Panc1 (cell line): ENCODE data around the gene ARFRP1. TPM values are rescaled to one million over a fixed set of nuclear protein-coding genes. Genes with fewer than 3 reads are reported as not detected.

ENCODE experiments used
- ATAC-seq: fragments of 200-7000 bp; cut with Tn5 transposase; 2 replicates; pipeline ENCODE4 v1.9.1; 2020; ENCODE audit warnings: mild to moderate bottlenecking, moderate library complexity
- BruUV-seq: library from RNA; stranded (reverse); fragments of 400-500 nt; replicated peaks from 2 replicates; lab custom pipeline; 2021; lab: Mats Ljungman, UMichigan
- CTCF ChIA-PET: fragments of 300-600 bp; sonication (Branson Sonifier 250); formaldehyde crosslinking; loops from one replicate; lab custom pipeline; 2022; ENCODE audit warnings: antibody characterized with exemption; lab: Charles Lee
- POLR2A ChIA-PET: fragments of 300-600 bp; sonication (Branson Sonifier 250); formaldehyde crosslinking; loops from one replicate; lab custom pipeline; 2022; ENCODE audit warnings: antibody characterized with exemption; lab: Charles Lee
- DNase-seq: peaks from one replicate; pipeline ENCODE4 v3.0.0-alpha.2; 2010; ENCODE audit warnings: low read depth, low spot score
- H3K27ac ChIP-seq: 2 replicates; pipeline ENCODE4 v1.5.1; 2011; ENCODE audit warnings: mild to moderate bottlenecking, low read length, inconsistent platforms
- H3K27me3 ChIP-seq: fragments of 200-500 bp; sonication (Bioruptor generic); 2 replicates; pipeline ENCODE4 v1.6.0; 2014; ENCODE audit warnings: low read length, inconsistent platforms; ENCODE audit not compliant: control insufficient read depth, insufficient read depth
- H3K36me3 ChIP-seq: fragments of 200-500 bp; sonication (Bioruptor generic); 2 replicates; pipeline ENCODE4 v1.5.1; 2014; ENCODE audit warnings: inconsistent platforms, mild to moderate bottlenecking, low read length, moderate library complexity; ENCODE audit not compliant: control insufficient read depth, insufficient read depth
- H3K4me1 ChIP-seq: 2 replicates; pipeline ENCODE4 v1.5.1; 2011; ENCODE audit warnings: inconsistent platforms, mild to moderate bottlenecking, low read length, moderate library complexity; ENCODE audit not compliant: control insufficient read depth, insufficient read depth
- H3K4me3 ChIP-seq, 2 experiments: 2 replicates each; pipeline ENCODE4 v1.5.1; 2011 to 2012; ENCODE audit warnings: low read depth in 2 of 2, low read length in 2 of 2, mild to moderate bottlenecking in 2 of 2, inconsistent platforms in 1 of 2, moderate library complexity in 1 of 2
- H3K9me3 ChIP-seq: fragments of 200-500 bp; sonication (Bioruptor generic); 2 replicates; pipeline ENCODE4 v1.5.1; 2014; ENCODE audit warnings: low read depth, mild to moderate bottlenecking, inconsistent platforms, low read length, moderate library complexity; ENCODE audit not compliant: control insufficient read depth, insufficient read depth
- CTCF ChIP-seq: fragments of 450-650 bp; IDR thresholded peaks from 2 replicates; pipeline ENCODE4 v1.5.1; 2017; ENCODE audit warnings: mild to moderate bottlenecking
- POLR2AphosphoS5 ChIP-seq: IDR thresholded peaks from 2 replicates; pipeline ENCODE4 v1.6.1; 2012; ENCODE audit warnings: mild to moderate bottlenecking, low read depth, low read length, moderate library complexity
- REST ChIP-seq, 2 experiments: IDR thresholded peaks; 2 replicates each; pipeline ENCODE4 v1.6.1; 2011 to 2012; ENCODE audit warnings: low read depth in 2 of 2, control low read depth in 1 of 2, low read length in 1 of 2, mild to moderate bottlenecking in 1 of 2, moderate library complexity in 1 of 2; ENCODE audit not compliant: insufficient read depth in 1 of 2
- SIN3A ChIP-seq: IDR thresholded peaks from 2 replicates; pipeline ENCODE4 v1.6.1; 2012; ENCODE audit warnings: low read depth, mild to moderate bottlenecking, low read length, moderate library complexity, borderline replicate concordance; ENCODE audit not compliant: insufficient read depth
- TCF7L2 ChIP-seq: IDR thresholded peaks from 2 replicates; pipeline ENCODE4 v1.6.1; 2011; ENCODE audit warnings: mild to moderate bottlenecking, low read depth, low read length, inconsistent platforms
- in situ Hi-C: cut with HindIII; loops from 2 replicates; pipeline ENCODE4 v1.10.0; 2016; ENCODE audit warnings: low sequenced_read_pairs, low pct_unique_long_range_greater_than_20kb
- intact Hi-C: fragments of 100-400 bp; cut with micrococcal nuclease; formaldehyde crosslinking; loops from one replicate; pipeline ENCODE4 v1.10.0; 2022; ENCODE audit not compliant: unreplicated experiment
- total RNA-seq: library from RNA; stranded (reverse); gene quantifications from one replicate; pipeline ENCODE4 v1.2.1, GENCODE V29; 2021; ENCODE audit not compliant: unreplicated experiment

Gene ARFRP1
- total RNA-seq, 1 experiment from 2014 or later, result 57.9 TPM

GRCh38 chr20:63678667-63679465, 28.9 kb downstream of the ARFRP1 start:
- DNase-seq (no peak), ATAC-seq (no peak)
- in situ Hi-C loops, result no loop called here
- Histone ChIP-seq H3K36me3 (no peaks in the 10 kb centered on the region; the same call in 1 of the 2 replicates), H3K9me3 (no peaks in the 10 kb centered on the region), H3K27me3 (no peaks in the 10 kb centered on the region), H3K4me1 (peaks cover 23% of the 10 kb centered on the region), H3K4me3 (no peak overlapping the region), H3K27ac (no peak overlapping the region)
- ChIA-PET CTCF (no interaction called here), POLR2A (no interaction called here)
- TF ChIP-seq CTCF (no peak), POLR2AphosphoS5 (no peak), REST (IDR thresholded peaks at IDR 0.05; ENCODE audit: insufficient read depth in 1 of 2, low read depth in 2 of 2, low read length in 1 of 2) (no peak), SIN3A (no peak), TCF7L2 (no peak)
- no TSS peak for BruUV-seq
- intact Hi-C loops, result no loop called here

- no peaks in the 10 kb centered on the region for H3K27me3 ChIP-seq
- intact Hi-C loops, result no loop called here
- H3K27ac ChIP-seq, result no peak overlapping the region
- DNase-seq (no peak), ATAC-seq (no peak)
- no peak overlapping the region for H3K4me3 ChIP-seq
- H3K36me3 ChIP-seq, result no peaks in the 10 kb centered on the region; the same call in 1 of the 2 replicates
- ChIA-PET CTCF (no interaction called here), POLR2A (no interaction called here)
- H3K9me3 ChIP-seq, result no peaks in the 10 kb centered on the region
- H3K4me1 ChIP-seq, result peaks cover 19% of the 10 kb centered on the region
- in situ Hi-C loops, result no loop called here
- no TSS peak for BruUV-seq
- no peak for TF ChIP-seq SIN3A
- no peak for TF ChIP-seq POLR2AphosphoS5
- no peak for TF ChIP-seq TCF7L2
- no peak for TF ChIP-seq REST (IDR thresholded peaks at IDR 0.05; ENCODE audit: insufficient read depth in 1 of 2, low read depth in 2 of 2, low read length in 1 of 2)
- no peak for TF ChIP-seq CTCF
Measured at GRCh38 chr20:63678071-63678470, 29.7 kb downstream of the ARFRP1 start.
